ENCODE results near the gene HTRA3. TPM values are rescaled to one million over a fixed set of nuclear protein-coding genes. Genes with fewer than 3 reads are reported as not detected.

HTRA3 gene
- total RNA-seq, 1 experiment from 2014 or later, result not detected

DNA sequence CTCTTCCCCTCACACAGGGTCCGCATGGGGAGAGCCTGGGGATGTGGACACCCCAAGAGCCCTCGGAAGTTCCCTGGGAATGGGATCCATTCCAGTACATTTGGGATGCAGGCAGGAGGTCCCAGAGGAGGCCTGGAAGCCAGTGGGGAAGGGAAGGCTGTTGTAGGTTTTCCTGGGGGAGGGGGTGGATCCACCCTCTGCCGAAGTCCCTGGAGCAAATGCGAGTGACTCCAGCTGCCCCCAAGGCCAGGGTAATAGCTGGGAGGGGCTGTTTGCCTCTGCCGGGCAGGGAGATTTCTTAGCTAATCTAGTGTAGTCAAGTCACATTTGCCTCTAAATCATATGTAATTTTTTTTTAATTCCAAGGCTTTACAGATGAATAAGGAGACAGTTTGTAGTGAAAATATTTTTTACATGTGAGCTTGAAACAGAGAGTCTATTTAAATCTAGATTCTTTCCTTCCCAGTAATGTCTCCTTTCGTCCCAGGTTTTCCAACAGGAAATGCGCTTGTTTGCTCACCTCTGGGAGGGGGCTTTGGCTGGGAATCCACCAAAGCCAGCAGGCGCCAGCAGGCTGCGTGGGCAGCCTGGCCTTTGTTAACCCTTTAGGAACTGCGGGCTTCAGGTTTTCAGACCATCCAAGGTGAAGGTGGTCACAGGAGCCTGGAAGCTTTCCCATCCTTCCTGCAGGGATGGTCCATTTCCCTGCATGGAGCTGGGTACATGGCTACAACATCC lies 43.7 kb upstream of the HTRA3 start:
- no peak overlapping the region for H3K4me3 ChIP-seq (ENCODE audit: low read length)
- no peak overlapping the region for H3K9ac ChIP-seq (ENCODE audit: low read length)
- peaks cover 9% of the 10 kb centered on the region for H3K4me1 ChIP-seq (ENCODE audit: low read length)
- H3K36me3 ChIP-seq (ENCODE audit: insufficient read depth, low read length), result no peaks in the 10 kb centered on the region
- DNase-seq, result no peak
- H3K79me2 ChIP-seq (ENCODE audit: low read length), result no peaks in the 10 kb centered on the region
- no peaks in the 10 kb centered on the region for H4K20me1 ChIP-seq (ENCODE audit: insufficient read depth, low read depth, low read length)
- no peaks in the 10 kb centered on the region for H3K27me3 ChIP-seq (ENCODE audit: low read length)
- H3K4me2 ChIP-seq (ENCODE audit: low read depth, low read length, poor library complexity, severe bottlenecking), result no peak overlapping the region
- H3K9me2 ChIP-seq (replicated peaks; ENCODE audit: insufficient read depth, low read length), result no peaks in the 10 kb centered on the region
- no peaks in the 10 kb centered on the region for H3K9me3 ChIP-seq (ENCODE audit: low read length)
- H3K27ac ChIP-seq (ENCODE audit: low read length), result no peak overlapping the region
- H2AFZ ChIP-seq (ENCODE audit: low read length), result no peak overlapping the region

DNA sequence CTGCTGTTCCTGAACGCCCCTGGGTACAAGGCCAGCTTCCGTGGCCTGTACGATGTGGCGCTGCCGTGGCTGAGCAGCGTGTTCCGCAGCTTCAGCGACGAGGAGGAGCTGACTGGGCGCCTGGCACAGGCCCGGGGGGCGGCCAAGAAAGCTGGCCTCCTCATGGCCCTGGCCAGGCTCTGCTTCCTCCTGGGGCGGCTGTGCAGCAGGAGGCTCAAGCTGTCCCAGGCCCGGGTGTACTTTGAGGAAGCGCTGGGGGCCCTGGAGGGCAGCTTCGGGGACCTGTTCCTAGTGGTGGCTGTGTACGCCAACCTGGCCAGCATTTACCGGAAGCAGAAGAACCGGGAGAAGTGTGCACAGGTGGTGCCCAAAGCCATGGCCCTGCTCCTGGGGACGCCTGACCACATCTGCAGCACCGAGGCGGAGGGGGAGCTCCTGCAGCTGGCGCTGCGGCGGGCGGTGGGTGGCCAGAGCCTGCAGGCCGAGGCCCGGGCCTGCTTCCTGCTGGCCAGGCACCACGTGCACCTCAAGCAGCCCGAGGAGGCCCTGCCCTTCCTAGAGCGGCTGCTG lies 42.3 kb upstream of the HTRA3 start:
- Histone ChIP-seq H3K4me3 (ENCODE audit: low read length) (no peak overlapping the region), H3K4me2 (ENCODE audit: low read depth, low read length, poor library complexity, severe bottlenecking) (no peak overlapping the region), H3K79me2 (ENCODE audit: low read length) (no peaks in the 10 kb centered on the region), H3K9me2 (replicated peaks; ENCODE audit: insufficient read depth, low read length) (no peaks in the 10 kb centered on the region), H3K27me3 (ENCODE audit: low read length) (no peaks in the 10 kb centered on the region), H2AFZ (ENCODE audit: low read length) (no peak overlapping the region), H3K36me3 (ENCODE audit: insufficient read depth, low read length) (no peaks in the 10 kb centered on the region), H3K9me3 (ENCODE audit: low read length) (no peaks in the 10 kb centered on the region), H3K4me1 (ENCODE audit: low read length) (peaks cover 9% of the 10 kb centered on the region), H4K20me1 (ENCODE audit: insufficient read depth, low read depth, low read length) (no peaks in the 10 kb centered on the region), H3K9ac (ENCODE audit: low read length) (no peak overlapping the region), H3K27ac (ENCODE audit: low read length) (no peak overlapping the region)
- DNase-seq, result no peak

DNA sequence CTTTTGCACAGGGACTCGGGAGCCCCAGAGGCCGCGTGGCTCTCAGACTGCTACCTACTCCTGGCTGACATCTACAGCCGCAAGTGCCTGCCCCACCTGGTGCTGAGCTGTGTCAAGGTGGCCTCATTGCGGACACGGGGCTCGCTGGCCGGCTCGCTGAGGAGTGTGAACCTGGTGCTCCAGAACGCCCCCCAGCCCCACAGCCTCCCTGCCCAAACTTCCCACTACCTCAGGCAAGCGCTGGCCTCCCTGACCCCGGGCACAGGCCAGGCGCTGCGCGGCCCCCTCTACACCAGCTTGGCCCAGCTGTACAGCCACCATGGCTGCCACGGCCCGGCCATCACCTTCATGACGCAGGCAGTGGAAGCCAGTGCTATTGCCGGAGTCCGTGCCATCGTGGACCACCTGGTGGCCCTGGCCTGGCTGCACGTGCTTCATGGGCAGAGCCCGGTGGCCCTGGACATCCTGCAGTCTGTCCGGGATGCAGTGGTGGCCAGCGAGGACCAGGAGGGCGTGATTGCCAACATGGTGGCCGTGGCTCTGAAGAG lies 41.7 kb upstream of the HTRA3 start:
- Histone ChIP-seq H3K4me3 (ENCODE audit: low read length) (no peak overlapping the region), H3K4me1 (ENCODE audit: low read length) (peaks cover 9% of the 10 kb centered on the region), H4K20me1 (ENCODE audit: insufficient read depth, low read depth, low read length) (no peaks in the 10 kb centered on the region), H3K27ac (ENCODE audit: low read length) (no peak overlapping the region), H3K9ac (ENCODE audit: low read length) (no peak overlapping the region), H2AFZ (ENCODE audit: low read length) (no peak overlapping the region), H3K4me2 (ENCODE audit: low read depth, low read length, poor library complexity, severe bottlenecking) (no peak overlapping the region), H3K79me2 (ENCODE audit: low read length) (no peaks in the 10 kb centered on the region), H3K27me3 (ENCODE audit: low read length) (no peaks in the 10 kb centered on the region), H3K36me3 (ENCODE audit: insufficient read depth, low read length) (no peaks in the 10 kb centered on the region), H3K9me2 (replicated peaks; ENCODE audit: insufficient read depth, low read length) (no peaks in the 10 kb centered on the region), H3K9me3 (ENCODE audit: low read length) (no peaks in the 10 kb centered on the region)
- DNase-seq, result no peak

DNA sequence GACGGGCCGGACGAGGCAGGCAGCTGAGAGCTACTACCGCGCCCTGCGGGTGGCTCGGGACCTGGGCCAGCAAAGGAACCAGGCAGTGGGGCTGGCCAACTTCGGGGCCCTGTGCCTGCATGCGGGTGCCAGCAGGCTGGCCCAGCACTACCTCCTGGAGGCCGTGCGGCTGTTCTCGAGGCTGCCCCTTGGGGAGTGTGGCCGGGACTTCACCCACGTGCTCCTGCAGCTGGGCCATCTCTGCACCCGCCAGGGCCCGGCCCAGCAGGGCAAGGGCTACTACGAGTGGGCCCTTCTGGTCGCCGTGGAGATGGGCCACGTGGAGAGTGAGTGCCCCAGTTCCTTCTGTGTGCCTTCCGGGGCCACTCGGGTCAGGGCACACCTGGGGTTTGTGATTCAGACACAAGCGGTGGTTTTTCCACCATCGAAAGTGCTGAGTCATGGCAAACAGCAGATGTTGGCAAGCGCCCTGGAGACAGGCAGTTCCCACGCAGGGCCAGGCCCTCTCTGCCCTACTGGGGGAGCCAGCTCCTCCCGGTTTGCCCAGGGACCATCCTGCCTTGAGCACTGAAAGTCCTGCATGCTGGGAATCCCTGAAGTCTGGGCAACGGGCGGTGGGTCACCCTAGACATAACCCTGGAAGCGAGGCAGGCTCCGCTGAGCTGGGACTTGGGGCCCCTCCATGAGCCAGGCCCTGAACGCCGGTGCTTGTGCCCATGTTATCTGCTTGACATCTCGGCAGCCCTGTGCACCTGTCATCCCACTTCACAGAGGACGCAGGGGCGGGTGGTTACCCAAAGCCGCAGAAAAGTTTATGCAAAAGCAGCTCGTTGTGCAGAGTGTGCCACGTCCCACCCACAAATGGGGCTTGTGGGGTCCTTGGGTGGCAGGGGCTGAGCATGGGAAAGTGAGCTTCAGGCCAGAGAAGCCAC lies 41.0 kb upstream of the HTRA3 start:
- Histone ChIP-seq H3K4me3 (ENCODE audit: low read length) (no peak overlapping the region), H3K9me2 (replicated peaks; ENCODE audit: insufficient read depth, low read length) (no peaks in the 10 kb centered on the region), H3K9ac (ENCODE audit: low read length) (no peak overlapping the region), H3K27me3 (ENCODE audit: low read length) (no peaks in the 10 kb centered on the region), H3K36me3 (ENCODE audit: insufficient read depth, low read length) (no peaks in the 10 kb centered on the region), H3K4me1 (ENCODE audit: low read length) (peaks cover 9% of the 10 kb centered on the region), H3K4me2 (ENCODE audit: low read depth, low read length, poor library complexity, severe bottlenecking) (no peak overlapping the region), H3K9me3 (ENCODE audit: low read length) (no peaks in the 10 kb centered on the region), H3K27ac (ENCODE audit: low read length) (no peak overlapping the region), H4K20me1 (ENCODE audit: insufficient read depth, low read depth, low read length) (no peaks in the 10 kb centered on the region), H2AFZ (ENCODE audit: low read length) (no peak overlapping the region), H3K79me2 (ENCODE audit: low read length) (no peaks in the 10 kb centered on the region)
- DNase-seq, result no peak

DNA sequence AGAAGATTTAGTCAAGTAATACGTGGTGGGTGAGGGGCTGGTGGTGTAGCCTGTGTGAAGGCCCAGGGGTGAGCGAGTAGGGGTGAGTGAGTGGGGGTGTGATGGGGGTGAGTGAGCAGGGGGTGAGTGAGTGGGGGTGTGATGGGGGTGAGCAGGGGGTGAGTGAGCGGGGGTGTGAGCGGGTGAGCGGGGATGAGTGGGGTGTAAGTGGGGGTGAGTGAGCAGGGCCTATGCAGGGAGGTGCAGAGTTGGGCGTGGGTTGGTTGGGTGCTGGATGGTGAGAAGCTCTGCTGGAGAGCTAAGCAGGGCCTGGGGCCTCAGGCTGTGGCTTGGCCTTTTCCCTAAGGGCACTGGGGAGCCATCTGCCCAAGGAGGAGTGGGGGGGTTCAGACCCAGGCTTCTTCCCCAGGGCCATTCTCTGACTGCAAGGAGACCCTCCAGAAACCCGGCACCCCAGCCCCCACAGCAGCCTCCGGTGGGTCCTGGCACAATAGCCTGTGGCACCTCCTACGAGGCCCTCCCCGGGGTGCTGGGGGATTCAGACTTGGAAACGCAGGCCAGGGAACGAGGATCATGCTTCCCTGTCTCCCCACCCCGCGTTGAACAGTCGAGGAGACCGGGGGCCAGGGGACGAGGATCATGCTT lies 40.1 kb upstream of the HTRA3 start:
- H3K9me3 ChIP-seq (ENCODE audit: low read length), result no peaks in the 10 kb centered on the region
- no peak for DNase-seq
- no peak overlapping the region for H2AFZ ChIP-seq (ENCODE audit: low read length)
- H3K36me3 ChIP-seq (ENCODE audit: insufficient read depth, low read length), result no peaks in the 10 kb centered on the region
- no peak overlapping the region for H3K4me3 ChIP-seq (ENCODE audit: low read length)
- H3K4me2 ChIP-seq (ENCODE audit: low read depth, low read length, poor library complexity, severe bottlenecking), result no peak overlapping the region
- no peak overlapping the region for H3K9ac ChIP-seq (ENCODE audit: low read length)
- no peaks in the 10 kb centered on the region for H3K27me3 ChIP-seq (ENCODE audit: low read length)
- no peaks in the 10 kb centered on the region for H3K9me2 ChIP-seq (replicated peaks; ENCODE audit: insufficient read depth, low read length)
- no peak overlapping the region for H3K27ac ChIP-seq (ENCODE audit: low read length)
- H4K20me1 ChIP-seq (ENCODE audit: insufficient read depth, low read depth, low read length), result no peaks in the 10 kb centered on the region
- H3K4me1 ChIP-seq (ENCODE audit: low read length), result peaks cover 9% of the 10 kb centered on the region
- H3K79me2 ChIP-seq (ENCODE audit: low read length), result no peaks in the 10 kb centered on the region

DNA sequence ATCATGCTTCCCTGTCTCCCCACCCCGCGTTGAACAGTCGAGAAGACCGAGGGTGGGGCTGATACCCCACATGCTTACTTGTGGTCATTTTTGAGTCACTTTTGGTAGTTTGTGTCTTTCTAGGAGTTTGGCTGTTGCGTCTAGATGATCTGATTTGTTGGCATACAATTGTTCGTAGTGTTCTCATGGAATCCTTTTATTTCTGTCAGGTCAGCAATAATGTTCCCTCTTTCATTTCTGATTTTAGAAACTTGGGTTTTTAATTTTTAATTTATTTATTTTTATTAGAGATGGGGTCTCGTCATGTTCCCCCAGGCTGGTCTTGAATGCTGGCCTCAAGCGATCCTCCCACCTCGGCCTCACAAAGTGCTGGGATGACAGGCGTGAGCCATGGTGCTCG lies 39.5 kb upstream of the HTRA3 start:
- no peak overlapping the region for H3K9ac ChIP-seq (ENCODE audit: low read length)
- no peak overlapping the region for H3K4me3 ChIP-seq (ENCODE audit: low read length)
- H3K9me3 ChIP-seq (ENCODE audit: low read length), result no peaks in the 10 kb centered on the region
- H2AFZ ChIP-seq (ENCODE audit: low read length), result no peak overlapping the region
- peaks cover 9% of the 10 kb centered on the region for H3K4me1 ChIP-seq (ENCODE audit: low read length)
- no peak overlapping the region for H3K4me2 ChIP-seq (ENCODE audit: low read depth, low read length, poor library complexity, severe bottlenecking)
- no peaks in the 10 kb centered on the region for H3K36me3 ChIP-seq (ENCODE audit: insufficient read depth, low read length)
- no peak for DNase-seq
- no peaks in the 10 kb centered on the region for H3K79me2 ChIP-seq (ENCODE audit: low read length)
- no peaks in the 10 kb centered on the region for H4K20me1 ChIP-seq (ENCODE audit: insufficient read depth, low read depth, low read length)
- no peaks in the 10 kb centered on the region for H3K9me2 ChIP-seq (replicated peaks; ENCODE audit: insufficient read depth, low read length)
- H3K27me3 ChIP-seq (ENCODE audit: low read length), result no peaks in the 10 kb centered on the region
- no peak overlapping the region for H3K27ac ChIP-seq (ENCODE audit: low read length)

DNA sequence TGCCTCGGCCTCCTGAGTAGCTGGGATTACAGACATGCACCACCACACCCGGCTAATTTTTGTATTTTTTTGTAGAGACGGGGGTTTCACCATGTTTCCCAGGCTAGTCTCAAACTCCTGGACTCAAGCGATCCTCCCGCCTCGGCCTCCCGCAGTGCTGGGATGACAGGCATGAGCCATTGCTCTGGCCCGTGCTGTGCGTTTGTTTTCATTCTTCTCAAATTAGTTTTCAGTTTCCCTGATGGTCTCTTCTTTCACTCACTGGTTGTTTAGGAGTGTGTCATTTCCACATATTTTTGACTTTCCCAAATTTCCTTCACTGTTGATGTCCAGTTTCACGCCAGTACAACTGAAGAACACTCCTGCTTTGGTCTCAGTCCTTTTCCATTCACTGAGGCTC lies 38.7 kb upstream of the HTRA3 start:
- Histone ChIP-seq H3K4me3 (ENCODE audit: low read length) (no peak overlapping the region), H3K27me3 (ENCODE audit: low read length) (no peaks in the 10 kb centered on the region), H3K4me1 (ENCODE audit: low read length) (peaks cover 9% of the 10 kb centered on the region)

More for the DNA sequence above, 38.7 kb upstream of the HTRA3 start:
- no peak overlapping the region for H3K9ac ChIP-seq (ENCODE audit: low read length)
- H4K20me1 ChIP-seq (ENCODE audit: insufficient read depth, low read depth, low read length), result no peaks in the 10 kb centered on the region
- H3K9me3 ChIP-seq (ENCODE audit: low read length), result no peaks in the 10 kb centered on the region
- no peak for DNase-seq
- H3K9me2 ChIP-seq (replicated peaks; ENCODE audit: insufficient read depth, low read length), result no peaks in the 10 kb centered on the region
- H3K27ac ChIP-seq (ENCODE audit: low read length), result no peak overlapping the region
- no peaks in the 10 kb centered on the region for H3K79me2 ChIP-seq (ENCODE audit: low read length)
- H2AFZ ChIP-seq (ENCODE audit: low read length), result no peak overlapping the region
- no peaks in the 10 kb centered on the region for H3K36me3 ChIP-seq (ENCODE audit: insufficient read depth, low read length)
- no peak overlapping the region for H3K4me2 ChIP-seq (ENCODE audit: low read depth, low read length, poor library complexity, severe bottlenecking)
